GM20000 (cell line): ENCODE data around the gene SQSTM1.

ENCODE experiments used
- DNase-seq: peaks from one replicate; pipeline ENCODE4 v3.0.0; 2012; ENCODE audit warnings: low spot score
- CTCF ChIP-seq: IDR thresholded peaks from 2 replicates; pipeline ENCODE4 v1.5.1; 2012; ENCODE audit warnings: mild to moderate bottlenecking, control low read depth; ENCODE audit errors: extremely low read depth, missing control alignments

SQSTM1 gene

GRCh38 chr5:179879003-179879689 lies 58.4 kb downstream of the SQSTM1 start:
- no peak for TF ChIP-seq CTCF
- DNase-seq = no peak

DNA sequence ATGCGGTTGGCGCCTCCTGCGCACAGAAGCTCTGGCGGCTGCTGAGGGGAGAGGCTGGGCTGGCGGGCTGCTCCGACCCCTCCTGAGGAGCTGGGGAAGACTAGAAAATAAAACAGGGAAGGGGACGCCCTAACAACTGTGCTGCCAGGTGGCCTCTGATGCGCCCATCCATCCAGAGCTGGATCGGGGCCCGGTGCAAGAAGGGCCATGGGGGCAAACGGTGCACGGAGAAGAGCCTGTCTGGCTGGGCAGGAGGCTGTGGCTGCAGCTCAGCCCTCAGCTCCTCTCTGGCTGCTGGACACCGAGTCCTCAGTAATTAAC lies 58.9 kb downstream of the SQSTM1 start:
- no peak for DNase-seq
- TF ChIP-seq CTCF = no peak

GRCh38 chr5:179880066-179880650 lies 59.5 kb downstream of the SQSTM1 start:
- TF ChIP-seq CTCF = no peak
- no peak for DNase-seq

GRCh38 chr5:179880848-179881590 lies 60.3 kb downstream of the SQSTM1 start:
- TF ChIP-seq CTCF = no peak
- no peak for DNase-seq

GRCh38 chr5:179882338-179882737 lies 61.6 kb downstream of the SQSTM1 start:
- TF ChIP-seq CTCF = no peak
- DNase-seq = no peak

DNA sequence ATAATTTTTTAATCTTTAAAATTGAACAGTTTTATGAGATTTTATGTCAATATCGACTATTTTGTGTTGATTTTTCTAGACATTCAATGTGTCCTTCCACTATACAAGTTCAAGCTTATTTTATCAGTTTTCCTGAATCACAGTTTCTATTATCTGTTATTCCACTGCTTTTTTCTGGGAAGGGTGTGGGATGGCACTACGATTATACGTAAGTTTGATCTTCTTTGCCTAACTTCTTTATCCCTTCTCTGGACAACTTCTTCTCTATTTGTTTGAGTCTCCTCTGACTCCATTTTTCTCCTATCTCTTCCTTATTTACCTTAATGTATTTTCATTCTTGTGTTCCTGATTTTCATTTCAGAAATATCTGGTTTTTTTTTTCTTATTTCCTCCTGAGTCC lies 62.5 kb downstream of the SQSTM1 start:
- TF ChIP-seq CTCF = no peak
- DNase-seq = no peak

- no peak for DNase-seq
- no peak for TF ChIP-seq CTCF
Measured at GRCh38 chr5:179885491-179886090, 64.9 kb downstream of the SQSTM1 start.
